Neural cell (in vitro differentiated cells): ENCODE data around the gene FGD3. TPM values are rescaled to one million over a fixed set of nuclear protein-coding genes. Genes with fewer than 3 reads are reported as not detected.

ENCODE experiments used
- H2AFZ ChIP-seq: fragments of 200-600, 300-800 bp; sonication (generic), shearing (Covaris generic); 2 replicates; pipeline ENCODE4 v1.6.0; 2014; ENCODE audit warnings: low read depth, mild to moderate bottlenecking, antibody characterized with exemption, low read length, moderate library complexity
- H3F3A ChIP-seq: fragments of 200-600 bp; shearing (Covaris generic); 2 replicates; pipeline ENCODE4 v1.6.1; 2016; ENCODE audit warnings: mild to moderate bottlenecking, moderate library complexity, mixed read lengths, antibody characterized with exemption, low read length; ENCODE audit not compliant: insufficient read depth, poor library complexity, severe bottlenecking
- H3K27ac ChIP-seq: fragments of 200-600, 300-800 bp; sonication (generic), shearing (Covaris generic); 2 replicates; pipeline ENCODE4 v1.5.1; 2014; ENCODE audit warnings: mild to moderate bottlenecking, low read length, moderate library complexity
- H3K27me3 ChIP-seq: fragments of 300-800, 200-600 bp; sonication (generic), shearing (Covaris generic); 2 replicates; pipeline ENCODE4 v1.6.0; 2014; ENCODE audit warnings: mild to moderate bottlenecking, low read depth, low read length, moderate library complexity; ENCODE audit not compliant: insufficient read depth
- H3K36me3 ChIP-seq: fragments of 300-800, 200-600 bp; sonication (generic), shearing (Covaris generic); 2 replicates; pipeline ENCODE4 v1.5.1; 2014; ENCODE audit warnings: mild to moderate bottlenecking, antibody characterized with exemption, low read length, moderate library complexity; ENCODE audit not compliant: insufficient read depth
- H3K4me2 ChIP-seq: fragments of 300-800, 200-600 bp; sonication (generic), shearing (Covaris generic); 2 replicates; pipeline ENCODE4 v1.6.0; 2014; ENCODE audit warnings: mild to moderate bottlenecking, low read length
- H3K4me3 ChIP-seq: fragments of 300-800, 200-600 bp; sonication (generic), shearing (Covaris generic); 2 replicates; pipeline ENCODE4 v1.5.1; 2014; ENCODE audit warnings: mild to moderate bottlenecking, low read length, moderate library complexity
- H3K79me2 ChIP-seq: fragments of 200-600 bp; shearing (Covaris generic); replicated peaks from 2 replicates; pipeline ENCODE4 v1.6.0; 2014; ENCODE audit warnings: mild to moderate bottlenecking, low read length, moderate library complexity; ENCODE audit not compliant: insufficient read depth
- H3K9ac ChIP-seq: fragments of 300-800, 200-600 bp; sonication (generic), shearing (Covaris generic); 2 replicates; pipeline ENCODE4 v1.6.1; 2016; ENCODE audit warnings: mild to moderate bottlenecking, low read length, mixed read lengths
- H3K9me2 ChIP-seq: fragments of 200-600 bp; shearing (Covaris generic); 2 replicates; pipeline ENCODE4 v1.6.1; 2016; ENCODE audit warnings: mild to moderate bottlenecking, low read length, mixed read lengths; ENCODE audit not compliant: insufficient read depth
- H3K9me3 ChIP-seq: fragments of 200-600, 300-800 bp; sonication (generic), shearing (Covaris generic); 2 replicates; pipeline ENCODE4 v1.6.1; 2016; ENCODE audit warnings: mild to moderate bottlenecking, mixed run types, low read length, moderate library complexity, mixed read lengths
- H4K20me1 ChIP-seq: fragments of 200-600 bp; shearing (Covaris generic); 2 replicates; pipeline ENCODE4 v1.6.1; 2016; ENCODE audit warnings: mild to moderate bottlenecking, mixed run types; ENCODE audit not compliant: insufficient read depth
- EP300 ChIP-seq: fragments of 450-650 bp; conservative IDR thresholded peaks from 2 replicates; pipeline ENCODE4 v1.6.1; 2014; ENCODE audit warnings: antibody characterized with exemption, mild to moderate bottlenecking, moderate library complexity; ENCODE audit not compliant: poor library complexity, severe bottlenecking
- EZH2 ChIP-seq: fragments of 200-600, 300-800 bp; shearing (Covaris generic), sonication (generic); IDR thresholded peaks from 2 replicates; pipeline ENCODE4 v1.6.1; 2014; ENCODE audit warnings: antibody characterized with exemption, low read length, borderline replicate concordance, mild to moderate bottlenecking; ENCODE audit not compliant: insufficient read depth, poor library complexity, severe bottlenecking
- MXI1 ChIP-seq: fragments of 450-650 bp; conservative IDR thresholded peaks from 2 replicates; pipeline ENCODE4 v1.6.1; 2014; ENCODE audit warnings: antibody characterized with exemption, mild to moderate bottlenecking; ENCODE audit not compliant: poor library complexity, severe bottlenecking
- POLR2AphosphoS5 ChIP-seq: IDR thresholded peaks from 2 replicates; pipeline ENCODE4 v1.6.1; 2012
- RAD21 ChIP-seq: fragments of 450-650 bp; conservative IDR thresholded peaks from 2 replicates; pipeline ENCODE4 v1.6.1; 2014; ENCODE audit warnings: antibody characterized with exemption, mild to moderate bottlenecking, moderate library complexity
- REST ChIP-seq: IDR thresholded peaks from 2 replicates; pipeline ENCODE4 v1.6.1; 2012; ENCODE audit warnings: borderline replicate concordance
- SMC3 ChIP-seq: fragments of 450-650 bp; conservative IDR thresholded peaks from 2 replicates; pipeline ENCODE4 v1.6.1; 2014; ENCODE audit warnings: antibody characterized with exemption, mild to moderate bottlenecking, moderate library complexity; ENCODE audit not compliant: poor library complexity
- TAF1 ChIP-seq: IDR thresholded peaks from 2 replicates; pipeline ENCODE4 v1.6.1; 2012; ENCODE audit warnings: low read depth
- polyA plus RNA-seq: library from polyadenylated mRNA; depleted of rRNA; stranded (reverse); fragments of >200 nt; gene quantifications from 2 replicates; pipeline ENCODE4 v1.2.3, GENCODE V29; 2014
- TF ChIP-seq, protein P1 (sequence below): fragments of 450-650 bp; IDR thresholded peaks from 2 replicates; pipeline ENCODE4 v1.5.1; 2014; ENCODE audit warnings: antibody characterized with exemption, mild to moderate bottlenecking, moderate library complexity; ENCODE audit not compliant: poor library complexity, severe bottlenecking

Gene FGD3
- polyA plus RNA-seq, 1 donor from 2014 or later = 8.3 TPM

DNA sequence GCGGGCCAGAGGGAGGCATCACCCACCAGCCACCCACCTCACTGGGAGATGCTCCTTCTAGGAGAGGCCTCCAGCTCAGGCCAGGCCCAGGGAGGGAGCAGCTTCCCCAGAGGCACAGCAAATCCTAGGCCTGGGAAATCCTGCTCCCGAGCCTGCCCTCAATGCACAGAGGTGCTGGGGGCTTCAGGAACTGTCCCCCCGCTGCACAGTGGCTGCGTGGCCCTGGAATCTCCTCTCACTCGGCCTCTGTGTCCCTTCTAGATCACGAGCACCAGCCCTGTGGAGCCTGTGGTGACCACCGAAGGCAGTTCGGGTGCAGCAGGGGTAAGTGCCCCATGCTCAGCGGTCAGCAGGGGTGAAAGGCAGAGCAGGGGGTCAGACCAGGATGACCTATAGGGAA lies 74.7 kb downstream of the FGD3 start:
- no peaks in the 10 kb centered on the region for H3K9me2 ChIP-seq
- no peak overlapping the region for H3K4me2 ChIP-seq
- H3K9me3 ChIP-seq = no peaks in the 10 kb centered on the region
- H3K4me3 ChIP-seq = no peak overlapping the region
- H4K20me1 ChIP-seq = no peaks in the 10 kb centered on the region
- TF ChIP-seq EZH2 = no peak
- TF ChIP-seq RAD21 = no peak
- no peak overlapping the region for H3K9ac ChIP-seq
- no peaks in the 10 kb centered on the region for H3K36me3 ChIP-seq
- no peak overlapping the region for H3K27ac ChIP-seq
- H2AFZ ChIP-seq = no peak overlapping the region
- no peaks in the 10 kb centered on the region for H3K27me3 ChIP-seq
- no peaks in the 10 kb centered on the region for H3F3A ChIP-seq
- no peaks in the 10 kb centered on the region for H3K79me2 ChIP-seq

DNA sequence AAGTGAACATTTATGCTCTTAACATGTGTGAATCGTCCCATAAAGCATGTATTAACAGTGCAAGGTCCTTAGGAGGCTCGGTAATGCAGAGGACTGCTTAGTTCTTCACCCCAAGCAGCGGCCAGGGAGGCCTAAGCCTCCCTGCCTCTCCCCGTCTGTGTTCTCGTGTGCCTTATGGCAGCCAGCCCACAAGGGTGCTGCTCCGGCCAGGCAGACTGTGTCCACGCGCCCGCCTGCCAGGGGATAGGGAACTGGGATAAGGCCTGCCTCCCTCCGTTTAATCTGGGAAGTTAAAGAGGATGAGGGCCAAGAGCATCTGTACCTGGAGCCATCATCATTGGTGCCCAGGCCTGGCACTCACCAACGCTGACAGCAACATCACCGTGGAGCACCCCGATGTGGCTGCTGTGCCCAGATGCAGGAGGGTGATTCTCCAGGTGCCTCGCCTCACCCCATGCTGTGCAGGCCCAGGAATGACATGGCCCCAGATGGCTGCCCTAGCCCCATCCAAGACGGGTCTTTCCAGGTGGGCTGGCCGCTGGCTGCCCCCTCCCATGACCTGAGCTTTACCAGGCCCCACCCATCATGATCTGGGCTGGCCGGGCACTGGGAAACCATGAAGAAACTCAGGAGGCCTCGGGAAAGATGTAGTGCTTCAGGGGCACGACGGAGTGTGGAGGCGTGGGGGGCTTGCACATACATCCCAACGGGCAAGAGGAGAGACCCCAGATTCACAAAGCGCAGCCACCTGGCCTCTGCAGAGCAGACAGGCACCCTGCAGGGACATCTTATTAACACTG lies 75.6 kb downstream of the FGD3 start:
- H3K79me2 ChIP-seq = no peaks in the 10 kb centered on the region
- no peak overlapping the region for H3K9ac ChIP-seq
- no peaks in the 10 kb centered on the region for H4K20me1 ChIP-seq
- no peaks in the 10 kb centered on the region for H3K36me3 ChIP-seq
- no peaks in the 10 kb centered on the region for H3F3A ChIP-seq
- H2AFZ ChIP-seq = no peak overlapping the region
- H3K9me2 ChIP-seq = no peaks in the 10 kb centered on the region
- no peak overlapping the region for H3K4me2 ChIP-seq
- no peaks in the 10 kb centered on the region for H3K9me3 ChIP-seq
- TF ChIP-seq EZH2 (no peak), SMC3 (no peak), RAD21 (no peak), POLR2AphosphoS5 (no peak), EP300 (no peak), REST (no peak), MXI1 (no peak), TAF1 (no peak)
- TF ChIP-seq, protein P1, sequence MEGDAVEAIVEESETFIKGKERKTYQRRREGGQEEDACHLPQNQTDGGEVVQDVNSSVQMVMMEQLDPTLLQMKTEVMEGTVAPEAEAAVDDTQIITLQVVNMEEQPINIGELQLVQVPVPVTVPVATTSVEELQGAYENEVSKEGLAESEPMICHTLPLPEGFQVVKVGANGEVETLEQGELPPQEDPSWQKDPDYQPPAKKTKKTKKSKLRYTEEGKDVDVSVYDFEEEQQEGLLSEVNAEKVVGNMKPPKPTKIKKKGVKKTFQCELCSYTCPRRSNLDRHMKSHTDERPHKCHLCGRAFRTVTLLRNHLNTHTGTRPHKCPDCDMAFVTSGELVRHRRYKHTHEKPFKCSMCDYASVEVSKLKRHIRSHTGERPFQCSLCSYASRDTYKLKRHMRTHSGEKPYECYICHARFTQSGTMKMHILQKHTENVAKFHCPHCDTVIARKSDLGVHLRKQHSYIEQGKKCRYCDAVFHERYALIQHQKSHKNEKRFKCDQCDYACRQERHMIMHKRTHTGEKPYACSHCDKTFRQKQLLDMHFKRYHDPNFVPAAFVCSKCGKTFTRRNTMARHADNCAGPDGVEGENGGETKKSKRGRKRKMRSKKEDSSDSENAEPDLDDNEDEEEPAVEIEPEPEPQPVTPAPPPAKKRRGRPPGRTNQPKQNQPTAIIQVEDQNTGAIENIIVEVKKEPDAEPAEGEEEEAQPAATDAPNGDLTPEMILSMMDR = no peak
- H3K27me3 ChIP-seq = no peaks in the 10 kb centered on the region
- no peak overlapping the region for H3K27ac ChIP-seq
- H3K4me3 ChIP-seq = no peak overlapping the region

DNA sequence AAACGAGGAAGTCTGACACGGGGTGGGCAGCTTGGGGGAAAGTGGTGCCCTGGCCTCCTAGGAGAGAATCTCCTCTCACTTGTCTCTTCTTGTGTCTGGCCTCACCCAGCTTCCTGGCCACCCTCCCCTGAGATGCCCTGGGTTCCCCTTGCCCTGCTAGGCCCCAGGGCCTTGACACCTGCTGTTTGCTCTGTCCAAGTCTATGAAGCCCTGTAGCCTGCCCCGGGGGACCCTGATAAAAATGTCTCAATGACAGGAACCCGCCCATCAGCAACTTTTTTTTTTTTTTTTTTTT lies 76.1 kb downstream of the FGD3 start:
- no peak for TF ChIP-seq REST
- TF ChIP-seq EZH2 = no peak
- TF ChIP-seq MXI1 = no peak
- no peak for TF ChIP-seq RAD21
- no peak for TF ChIP-seq POLR2AphosphoS5
- TF ChIP-seq EP300 = no peak
- TF ChIP-seq TAF1 = no peak
- TF ChIP-seq, protein P1 = no peak
- no peak for TF ChIP-seq SMC3
- Histone ChIP-seq H3K9me2 (no peaks in the 10 kb centered on the region), H3K27ac (no peak overlapping the region), H3K27me3 (no peaks in the 10 kb centered on the region), H3K9ac (no peak overlapping the region), H3K4me3 (no peak overlapping the region), H3F3A (no peaks in the 10 kb centered on the region), H4K20me1 (no peaks in the 10 kb centered on the region), H2AFZ (no peak overlapping the region), H3K9me3 (no peaks in the 10 kb centered on the region), H3K4me2 (no peak overlapping the region), H3K79me2 (no peaks in the 10 kb centered on the region), H3K36me3 (no peaks in the 10 kb centered on the region)
